Activated gamma-delta T cell treated with anti-CD3 and anti-CD28 coated beads, Interleukin-2, amount 50 U/mL, for 16 hours (primary cell): ENCODE data around the gene MIDN.

ENCODE experiments used
- DNase-seq: peaks from one replicate; pipeline ENCODE4 v3.0.0-alpha.2; 2020; ENCODE audit warnings: low read depth

The MIDN gene

GRCh38 chr19:1233115-1233667, 15.2 kb upstream of the MIDN start:
- DNase-seq, result no peak

DNA sequence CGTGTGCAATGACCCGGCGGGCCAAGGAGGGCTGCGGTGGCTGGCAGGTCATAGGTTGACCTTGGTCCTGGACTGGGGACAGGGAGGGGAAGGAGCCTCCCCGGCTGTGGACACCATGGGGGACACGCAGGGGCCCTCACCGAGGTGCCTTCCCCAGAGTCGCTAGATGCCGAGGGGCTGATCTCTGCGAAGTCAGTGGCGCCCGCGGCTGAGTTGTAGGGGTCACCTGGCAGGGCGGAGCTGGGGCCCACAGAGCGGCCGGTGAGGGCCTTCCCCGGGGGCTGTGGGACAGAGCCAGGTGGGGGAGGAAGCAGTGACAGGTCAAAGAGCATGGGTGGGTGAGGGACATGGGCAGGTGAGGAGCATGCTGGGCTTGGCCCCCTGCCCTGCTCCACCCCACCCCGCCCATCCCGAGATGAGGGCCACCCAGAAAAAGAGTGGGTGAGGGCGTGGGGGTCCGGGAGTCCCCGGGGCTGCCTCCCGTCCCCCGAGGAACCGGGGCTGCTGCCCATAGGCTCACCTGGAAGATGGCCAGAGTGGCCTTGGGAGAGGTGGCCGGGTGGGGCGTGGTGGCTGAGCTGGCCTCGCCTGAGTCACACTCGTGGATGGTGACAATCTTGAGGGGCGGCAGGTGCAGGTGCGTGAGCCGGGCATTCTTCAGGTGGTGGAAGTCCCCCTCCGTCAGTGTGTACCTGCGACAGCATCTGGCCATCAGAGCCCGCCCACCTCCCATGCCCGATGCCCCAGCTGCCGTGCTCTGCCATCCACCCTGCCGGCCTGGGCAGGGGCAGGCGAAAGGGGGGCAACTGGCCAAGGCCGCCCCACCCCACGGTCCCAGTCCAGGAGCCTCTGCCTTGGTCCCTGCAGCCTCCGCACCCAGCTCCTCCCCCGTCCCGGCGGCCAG, 14.1 kb upstream of the MIDN start:
- DNase-seq, result no peak

DNA sequence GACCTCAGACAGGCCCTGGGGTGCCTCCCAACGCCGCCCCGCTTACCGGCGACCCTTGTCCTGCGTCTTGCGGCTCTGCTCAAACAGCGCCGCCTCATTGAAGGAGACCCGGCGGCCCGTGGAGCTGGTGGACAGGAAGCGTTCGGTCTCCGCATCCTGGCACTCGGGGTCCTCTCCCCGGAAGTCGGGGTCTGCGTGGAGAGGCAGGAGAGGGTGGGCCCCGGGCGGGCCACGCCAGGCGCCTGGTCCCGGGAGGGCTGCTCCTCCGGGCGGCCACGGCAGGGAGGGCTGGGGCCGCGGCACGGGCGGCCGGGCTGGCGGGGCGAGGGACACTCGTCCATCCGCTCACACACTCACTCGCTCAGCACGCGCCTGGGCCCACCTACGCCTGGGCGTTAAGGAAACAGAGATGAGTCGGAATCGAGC, 13.4 kb upstream of the MIDN start:
- DNase-seq, result no peak

DNA sequence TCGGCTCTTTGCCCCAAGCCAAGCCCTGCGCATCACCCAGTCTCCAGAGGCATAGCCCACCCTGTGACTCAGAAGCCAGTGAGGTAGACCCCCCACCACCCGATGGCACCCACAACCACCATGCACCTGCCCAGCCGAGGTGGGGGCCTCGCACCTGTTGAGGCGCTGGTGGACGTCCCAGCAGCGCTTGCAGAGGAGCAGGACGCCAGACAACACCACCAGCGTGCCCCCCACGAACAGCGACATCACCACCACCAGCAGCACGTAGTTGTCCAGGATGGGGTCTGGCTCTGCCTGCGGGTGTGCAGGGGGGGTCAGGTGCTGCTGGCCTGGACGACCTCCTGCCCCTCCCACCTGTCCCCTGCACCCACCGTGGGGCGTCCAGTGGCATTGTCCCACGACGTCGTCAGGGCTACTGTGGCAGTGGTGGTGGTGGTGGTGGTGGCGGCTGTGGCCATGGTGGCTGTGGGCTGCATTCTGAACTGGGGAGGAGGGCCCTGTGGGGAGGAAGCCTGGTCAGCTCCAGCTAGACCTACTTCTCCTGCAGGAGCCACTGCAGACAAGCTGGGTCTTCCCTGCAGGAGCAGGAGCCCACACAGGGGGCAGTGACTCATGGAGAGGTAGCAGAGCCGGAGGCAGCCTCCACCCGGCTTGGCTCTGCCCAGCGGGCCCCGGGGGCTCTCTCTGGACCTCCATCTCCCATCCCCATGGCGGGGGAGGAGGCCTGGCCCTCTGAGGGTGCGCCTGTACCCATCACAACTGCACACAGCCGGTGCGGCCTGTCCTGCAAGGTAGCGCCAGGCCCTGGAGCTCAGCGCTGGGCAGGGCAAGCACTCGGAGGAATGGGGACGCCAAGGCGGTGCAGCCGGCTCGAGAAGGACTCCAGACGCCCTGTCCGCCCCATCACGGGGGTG, 12.5 kb upstream of the MIDN start:
- no peak for DNase-seq

GRCh38 chr19:1236576-1236975, 11.8 kb upstream of the MIDN start:
- no peak for DNase-seq

- DNase-seq, result no peak
Measured at GRCh38 chr19:1237027-1237659, 11.2 kb upstream of the MIDN start.

GRCh38 chr19:1237754-1238368, 10.5 kb upstream of the MIDN start, which contains the start of gene CBARP:
Gene CBARP, minus strand, starts transcription at chr19:1238005. Its CDS starts 1,905 bp downstream, at chr19:1236100.
- no peak for DNase-seq

- no peak for DNase-seq
Measured at GRCh38 chr19:1238369-1239303, 9.7 kb upstream of the MIDN start.

DNA sequence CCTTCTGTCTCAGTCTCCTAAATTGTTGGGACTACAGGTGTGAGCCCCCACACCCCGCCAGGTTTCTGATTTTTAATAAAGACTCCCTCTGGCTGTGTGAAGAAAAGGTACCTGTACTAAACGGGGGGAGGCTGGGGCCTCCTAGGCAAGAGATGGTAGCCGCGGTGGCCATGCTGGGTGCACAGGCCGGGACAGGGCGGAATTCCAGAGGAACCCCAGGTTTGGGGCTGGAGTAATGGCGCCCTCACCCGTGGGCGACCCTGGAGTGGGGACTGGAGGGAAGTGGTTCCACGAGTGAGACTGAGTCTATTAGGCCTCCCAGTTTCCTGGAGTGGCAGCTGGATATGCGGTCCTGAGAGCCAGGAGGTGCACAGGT, 9.0 kb upstream of the MIDN start:
- DNase-seq, result no peak

DNA sequence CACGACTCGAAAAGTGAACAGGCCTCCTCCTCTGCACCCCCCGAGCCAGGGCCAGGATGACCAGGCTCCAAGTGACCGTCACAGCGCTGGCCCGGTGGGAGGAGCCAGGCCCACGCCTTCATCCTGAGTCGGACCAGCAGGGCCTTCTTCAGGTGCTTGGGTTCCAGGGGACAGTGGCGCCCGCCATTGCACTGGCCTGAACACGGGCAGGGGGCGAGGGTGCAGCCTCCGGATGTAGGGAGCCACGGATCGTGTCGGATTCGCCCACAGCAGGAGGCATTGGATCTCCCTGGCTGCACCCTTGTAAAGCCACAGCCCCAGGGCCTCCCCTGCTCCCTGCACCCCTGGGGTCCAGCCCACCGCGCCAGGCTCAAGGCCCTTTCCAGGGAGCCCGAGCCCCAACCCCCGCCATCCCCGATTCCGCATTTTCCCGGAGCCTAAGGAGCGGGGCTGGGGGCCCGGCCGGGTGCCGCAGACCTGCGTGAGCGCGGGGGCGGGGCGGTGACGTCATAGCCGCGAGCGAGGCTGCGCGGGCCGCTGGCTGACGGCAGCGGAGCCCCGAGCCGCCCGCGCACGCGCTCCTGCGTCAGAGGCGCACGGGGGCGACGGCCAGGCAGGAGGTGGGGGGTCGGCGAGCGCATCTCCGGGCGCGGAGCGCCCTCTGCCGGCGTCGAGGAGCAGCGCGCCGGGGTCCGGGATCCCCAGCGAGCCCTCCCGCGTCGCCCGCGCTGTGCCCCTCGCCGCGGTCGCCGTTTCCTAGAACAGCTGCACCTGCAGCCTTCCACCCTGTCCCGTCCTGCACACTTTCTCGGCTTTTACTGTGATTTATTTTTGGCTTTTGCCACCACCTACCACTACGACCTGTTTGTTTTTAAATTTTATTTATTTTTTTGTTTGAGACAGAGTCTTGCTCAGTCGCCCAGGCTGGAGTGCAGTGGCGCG, 8.3 kb upstream of the MIDN start:
- DNase-seq, result peak; percentile 96

GRCh38 chr19:1240925-1241324, 7.5 kb upstream of the MIDN start:
- no peak for DNase-seq

GRCh38 chr19:1241417-1242095, 6.8 kb upstream of the MIDN start, which contains the start of gene ATP5F1D:
Gene ATP5F1D, plus strand, starts transcription at chr19:1241751. Its CDS starts 100 bp downstream, at chr19:1241851.
- peak; percentile 95 for DNase-seq

DNA sequence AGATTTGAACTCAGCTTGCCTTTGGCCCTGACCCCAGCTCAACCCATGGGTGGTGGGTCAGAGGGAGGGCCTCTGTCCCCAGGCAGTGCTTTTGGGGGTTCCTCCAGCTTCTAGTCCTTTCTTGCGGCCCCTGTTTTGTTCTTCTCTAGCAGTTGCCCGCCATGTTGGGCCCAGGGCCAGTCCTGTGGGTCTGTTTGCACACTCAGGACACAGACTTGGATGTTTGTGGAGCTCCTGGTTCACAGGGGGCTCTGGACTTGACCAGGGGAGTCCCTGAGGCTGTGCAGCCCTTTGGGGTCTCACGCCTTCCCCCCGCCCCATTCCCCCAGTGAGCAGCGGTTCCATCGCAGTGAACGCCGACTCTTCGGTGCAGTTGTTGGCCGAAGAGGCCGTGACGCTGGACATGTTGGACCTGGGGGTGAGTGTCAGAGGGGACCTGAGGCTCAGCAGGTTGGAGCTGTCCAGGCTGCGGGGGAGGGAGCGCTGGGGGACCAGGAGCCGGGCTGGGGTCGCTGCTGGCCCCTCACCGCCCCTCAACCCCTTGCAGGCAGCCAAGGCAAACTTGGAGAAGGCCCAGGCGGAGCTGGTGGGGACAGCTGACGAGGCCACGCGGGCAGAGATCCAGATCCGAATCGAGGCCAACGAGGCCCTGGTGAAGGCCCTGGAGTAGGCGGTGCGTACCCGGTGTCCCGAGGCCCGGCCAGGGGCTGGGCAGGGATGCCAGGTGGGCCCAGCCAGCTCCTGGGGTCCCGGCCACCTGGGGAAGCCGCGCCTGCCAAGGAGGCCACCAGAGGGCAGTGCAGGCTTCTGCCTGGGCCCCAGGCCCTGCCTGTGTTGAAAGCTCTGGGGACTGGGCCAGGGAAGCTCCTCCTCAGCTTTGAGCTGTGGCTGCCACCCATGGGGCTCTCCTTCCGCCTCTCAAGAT, 4.4 kb upstream of the MIDN start:
- peak; percentile 86 for DNase-seq

- DNase-seq, result no peak
Measured at GRCh38 chr19:1244693-1245451, 3.5 kb upstream of the MIDN start.

GRCh38 chr19:1245494-1246264, 2.7 kb upstream of the MIDN start:
- no peak for DNase-seq
